MCF 10A (cell line): ENCODE measurements around the gene OLFM1. TPM values are rescaled to one million over a fixed set of nuclear protein-coding genes. Genes with fewer than 3 reads are reported as not detected.

ENCODE experiments used
- BruUV-seq: library from RNA; stranded (reverse); fragments of 400-500 nt; replicated peaks from 2 replicates; lab custom pipeline; 2021; lab: Mats Ljungman, UMichigan
- CTCF ChIA-PET: fragments of 300-600 bp; sonication (Branson Sonifier 250); formaldehyde crosslinking; extraction: SDS; loops from one replicate; lab custom pipeline; 2021; ENCODE audit warnings: antibody characterized with exemption, inconsistent platforms; lab: Yijun Ruan, JAX
- POLR2A ChIA-PET: fragments of 300-600, 350-650 bp; sonication (Branson Sonifier 250); formaldehyde crosslinking; extraction: SDS; loops from one replicate; lab custom pipeline; 2020; ENCODE audit warnings: antibody characterized with exemption, inconsistent platforms; lab: Yijun Ruan, JAX
- DNase-seq: peaks from one replicate; pipeline ENCODE4 v3.0.0-alpha.2; 2018; ENCODE audit not compliant: unreplicated experiment
- H3K27ac Mint-ChIP-seq: one replicate; pipeline ENCODE4 v1.8.0; 2022; ENCODE audit warnings: mild to moderate bottlenecking, low read depth, mixed read lengths; ENCODE audit not compliant: unreplicated experiment
- H3K27me3 Mint-ChIP-seq: one replicate; pipeline ENCODE4 v1.8.0; 2022; ENCODE audit warnings: mixed read lengths; ENCODE audit not compliant: insufficient read depth, unreplicated experiment
- H3K36me3 Mint-ChIP-seq: one replicate; pipeline ENCODE4 v1.8.0; 2022; ENCODE audit warnings: mild to moderate bottlenecking, moderate library complexity, mixed read lengths; ENCODE audit not compliant: insufficient read depth, unreplicated experiment
- H3K4me1 Mint-ChIP-seq: one replicate; pipeline ENCODE4 v1.8.0; 2022; ENCODE audit warnings: mixed read lengths; ENCODE audit not compliant: insufficient read depth, unreplicated experiment
- H3K4me3 Mint-ChIP-seq: one replicate; pipeline ENCODE4 v1.8.0; 2022; ENCODE audit warnings: mild to moderate bottlenecking, moderate library complexity, mixed read lengths; ENCODE audit not compliant: unreplicated experiment
- H3K9me3 Mint-ChIP-seq: one replicate; pipeline ENCODE4 v1.8.0; 2022; ENCODE audit warnings: mixed read lengths; ENCODE audit not compliant: unreplicated experiment
- CTCF ChIP-seq: fragments of 200-600 bp; IDR thresholded peaks from one replicate; pipeline ENCODE4 v1.8.0; 2022; ENCODE audit warnings: antibody characterized with exemption, mild to moderate bottlenecking; ENCODE audit not compliant: unreplicated experiment
- intact Hi-C: fragments of 100-400 bp; cut with micrococcal nuclease; formaldehyde crosslinking; loops from 2 replicates; pipeline ENCODE4 v1.14.1; 2022
- total RNA-seq: library from RNA; stranded (reverse); gene quantifications from 2 replicates; pipeline ENCODE4 v1.2.3, GENCODE V29; 2022

OLFM1 gene
- total RNA-seq, 1 experiment from 2014 or later: not detected

GRCh38 chr9:135167356-135167755 lies 79.9 kb downstream of the OLFM1 start:
- Mint-ChIP-seq H3K27ac (no peak overlapping the region), H3K27me3 (peaks cover 64% of the 10 kb centered on the region), H3K9me3 (no peaks in the 10 kb centered on the region), H3K36me3 (no peaks in the 10 kb centered on the region), H3K4me1 (no peaks in the 10 kb centered on the region), H3K4me3 (no peak overlapping the region)
- TF ChIP-seq CTCF: no peak
- intact Hi-C loops: no loop called here
- DNase-seq: no peak
- ChIA-PET POLR2A (no interaction called here), CTCF (interaction anchor here (0.6 kb wide), 1 partner anchor 56 kb away, joined by 3 read pairs; no protein-coding TSS in a partner anchor)
- BruUV-seq: no TSS peak

GRCh38 chr9:135167849-135168655 lies 80.6 kb downstream of the OLFM1 start:
- BruUV-seq: no TSS peak
- peaks cover 63% of the 10 kb centered on the region for H3K27me3 Mint-ChIP-seq
- POLR2A ChIA-PET: no interaction called here
- no peak for DNase-seq
- no peaks in the 10 kb centered on the region for H3K4me1 Mint-ChIP-seq
- H3K4me3 Mint-ChIP-seq: no peak overlapping the region
- no peak for TF ChIP-seq CTCF
- no peak overlapping the region for H3K27ac Mint-ChIP-seq
- CTCF ChIA-PET: interaction anchor here (0.6 to 1.0 kb wide), 4 partner anchors 57 to 177 kb away, joined by 3 to 4 read pairs (median 3); no protein-coding TSS in a partner anchor
- no peaks in the 10 kb centered on the region for H3K36me3 Mint-ChIP-seq
- intact Hi-C loops: no loop called here
- no peaks in the 10 kb centered on the region for H3K9me3 Mint-ChIP-seq

GRCh38 chr9:135169709-135170226 lies 82.3 kb downstream of the OLFM1 start:
- POLR2A ChIA-PET: no interaction called here
- no peaks in the 10 kb centered on the region for H3K9me3 Mint-ChIP-seq
- H3K27ac Mint-ChIP-seq: no peak overlapping the region
- CTCF ChIA-PET: interaction anchor here (0.8 kb wide), 1 partner anchor 391 kb away, joined by 3 read pairs; no protein-coding TSS in a partner anchor
- no peak for DNase-seq
- no peak for TF ChIP-seq CTCF
- peaks cover 49% of the 10 kb centered on the region for H3K27me3 Mint-ChIP-seq
- no peak overlapping the region for H3K4me3 Mint-ChIP-seq
- intact Hi-C loops: no loop called here
- BruUV-seq: no TSS peak
- no peaks in the 10 kb centered on the region for H3K36me3 Mint-ChIP-seq
- H3K4me1 Mint-ChIP-seq: no peaks in the 10 kb centered on the region

GRCh38 chr9:135170535-135170934 lies 83.1 kb downstream of the OLFM1 start:
- Mint-ChIP-seq H3K27me3 (peaks cover 43% of the 10 kb centered on the region), H3K4me1 (no peaks in the 10 kb centered on the region), H3K9me3 (no peaks in the 10 kb centered on the region), H3K27ac (no peak overlapping the region), H3K36me3 (no peaks in the 10 kb centered on the region), H3K4me3 (no peak overlapping the region)
- CTCF ChIA-PET: interaction anchor here (0.8 kb wide), 1 partner anchor 392 kb away, joined by 3 read pairs; no protein-coding TSS in a partner anchor
- no TSS peak for BruUV-seq
- intact Hi-C loops: no loop called here
- DNase-seq: no peak
- POLR2A ChIA-PET: no interaction called here
- TF ChIP-seq CTCF: no peak
